Neural cell (in vitro differentiated cells): ENCODE measurements around the gene RILP. TPM values are rescaled to one million over a fixed set of nuclear protein-coding genes. Genes with fewer than 3 reads are reported as not detected.

Experiments used
- H2AFZ ChIP-seq: fragments of 200-600, 300-800 bp; sonication (generic), shearing (Covaris generic); 2 replicates; pipeline ENCODE4 v1.6.0; 2014; ENCODE audit warnings: low read depth, mild to moderate bottlenecking, antibody characterized with exemption, low read length, moderate library complexity
- H3F3A ChIP-seq: fragments of 200-600 bp; shearing (Covaris generic); 2 replicates; pipeline ENCODE4 v1.6.1; 2016; ENCODE audit warnings: mild to moderate bottlenecking, moderate library complexity, mixed read lengths, antibody characterized with exemption, low read length; ENCODE audit not compliant: insufficient read depth, poor library complexity, severe bottlenecking
- H3K27ac ChIP-seq: fragments of 200-600, 300-800 bp; sonication (generic), shearing (Covaris generic); 2 replicates; pipeline ENCODE4 v1.5.1; 2014; ENCODE audit warnings: mild to moderate bottlenecking, low read length, moderate library complexity
- H3K27me3 ChIP-seq: fragments of 300-800, 200-600 bp; sonication (generic), shearing (Covaris generic); 2 replicates; pipeline ENCODE4 v1.6.0; 2014; ENCODE audit warnings: mild to moderate bottlenecking, low read depth, low read length, moderate library complexity; ENCODE audit not compliant: insufficient read depth
- H3K36me3 ChIP-seq: fragments of 300-800, 200-600 bp; sonication (generic), shearing (Covaris generic); 2 replicates; pipeline ENCODE4 v1.5.1; 2014; ENCODE audit warnings: mild to moderate bottlenecking, antibody characterized with exemption, low read length, moderate library complexity; ENCODE audit not compliant: insufficient read depth
- H3K4me2 ChIP-seq: fragments of 300-800, 200-600 bp; sonication (generic), shearing (Covaris generic); 2 replicates; pipeline ENCODE4 v1.6.0; 2014; ENCODE audit warnings: mild to moderate bottlenecking, low read length
- H3K4me3 ChIP-seq: fragments of 300-800, 200-600 bp; sonication (generic), shearing (Covaris generic); 2 replicates; pipeline ENCODE4 v1.5.1; 2014; ENCODE audit warnings: mild to moderate bottlenecking, low read length, moderate library complexity
- H3K79me2 ChIP-seq: fragments of 200-600 bp; shearing (Covaris generic); replicated peaks from 2 replicates; pipeline ENCODE4 v1.6.0; 2014; ENCODE audit warnings: mild to moderate bottlenecking, low read length, moderate library complexity; ENCODE audit not compliant: insufficient read depth
- H3K9ac ChIP-seq: fragments of 300-800, 200-600 bp; sonication (generic), shearing (Covaris generic); 2 replicates; pipeline ENCODE4 v1.6.1; 2016; ENCODE audit warnings: mild to moderate bottlenecking, low read length, mixed read lengths
- H3K9me2 ChIP-seq: fragments of 200-600 bp; shearing (Covaris generic); 2 replicates; pipeline ENCODE4 v1.6.1; 2016; ENCODE audit warnings: mild to moderate bottlenecking, low read length, mixed read lengths; ENCODE audit not compliant: insufficient read depth
- H3K9me3 ChIP-seq: fragments of 200-600, 300-800 bp; sonication (generic), shearing (Covaris generic); 2 replicates; pipeline ENCODE4 v1.6.1; 2016; ENCODE audit warnings: mild to moderate bottlenecking, mixed run types, low read length, moderate library complexity, mixed read lengths
- H4K20me1 ChIP-seq: fragments of 200-600 bp; shearing (Covaris generic); 2 replicates; pipeline ENCODE4 v1.6.1; 2016; ENCODE audit warnings: mild to moderate bottlenecking, mixed run types; ENCODE audit not compliant: insufficient read depth
- CTCF ChIP-seq: fragments of 450-650 bp; IDR thresholded peaks from 2 replicates; pipeline ENCODE4 v1.5.1; 2014; ENCODE audit warnings: antibody characterized with exemption, mild to moderate bottlenecking, moderate library complexity; ENCODE audit not compliant: poor library complexity, severe bottlenecking
- EP300 ChIP-seq: fragments of 450-650 bp; conservative IDR thresholded peaks from 2 replicates; pipeline ENCODE4 v1.6.1; 2014; ENCODE audit warnings: antibody characterized with exemption, mild to moderate bottlenecking, moderate library complexity; ENCODE audit not compliant: poor library complexity, severe bottlenecking
- EZH2 ChIP-seq: fragments of 200-600, 300-800 bp; shearing (Covaris generic), sonication (generic); IDR thresholded peaks from 2 replicates; pipeline ENCODE4 v1.6.1; 2014; ENCODE audit warnings: antibody characterized with exemption, low read length, borderline replicate concordance, mild to moderate bottlenecking; ENCODE audit not compliant: insufficient read depth, poor library complexity, severe bottlenecking
- MXI1 ChIP-seq: fragments of 450-650 bp; conservative IDR thresholded peaks from 2 replicates; pipeline ENCODE4 v1.6.1; 2014; ENCODE audit warnings: antibody characterized with exemption, mild to moderate bottlenecking; ENCODE audit not compliant: poor library complexity, severe bottlenecking
- POLR2AphosphoS5 ChIP-seq: IDR thresholded peaks from 2 replicates; pipeline ENCODE4 v1.6.1; 2012
- RAD21 ChIP-seq: fragments of 450-650 bp; conservative IDR thresholded peaks from 2 replicates; pipeline ENCODE4 v1.6.1; 2014; ENCODE audit warnings: antibody characterized with exemption, mild to moderate bottlenecking, moderate library complexity
- REST ChIP-seq: IDR thresholded peaks from 2 replicates; pipeline ENCODE4 v1.6.1; 2012; ENCODE audit warnings: borderline replicate concordance
- SMC3 ChIP-seq: fragments of 450-650 bp; conservative IDR thresholded peaks from 2 replicates; pipeline ENCODE4 v1.6.1; 2014; ENCODE audit warnings: antibody characterized with exemption, mild to moderate bottlenecking, moderate library complexity; ENCODE audit not compliant: poor library complexity
- TAF1 ChIP-seq: IDR thresholded peaks from 2 replicates; pipeline ENCODE4 v1.6.1; 2012; ENCODE audit warnings: low read depth
- polyA plus RNA-seq: library from polyadenylated mRNA; depleted of rRNA; stranded (reverse); fragments of >200 nt; gene quantifications from 2 replicates; pipeline ENCODE4 v1.2.3, GENCODE V29; 2014

The RILP gene
- polyA plus RNA-seq, 1 donor from 2014 or later: 7.5 TPM

GRCh38 chr17:1627982-1628855 lies 21.4 kb downstream of the RILP start, which contains the start of gene SLC43A2:
TSS of gene SLC43A2 (minus strand) at chr17:1628834. CDS start at chr17:1627874, 960 bp downstream.
- Histone ChIP-seq H3K27ac (peak within 1 kb of the TSS; percentile 99), H3K9me2 (no peaks in the 10 kb centered on the region), H2AFZ (peak within 1 kb of the TSS; percentile 69), H3K27me3 (no peaks in the 10 kb centered on the region), H3K9ac (peak within 1 kb of the TSS; percentile 99), H3F3A (no peaks in the 10 kb centered on the region), H3K36me3 (peaks cover 14% of the 10 kb centered on the region), H3K79me2 (peaks cover 43% of the 10 kb centered on the region), H3K4me3 (peak within 1 kb of the TSS; percentile 96), H3K9me3 (no peaks in the 10 kb centered on the region), H3K4me2 (peak within 1 kb of the TSS; percentile 94), H4K20me1 (no peaks in the 10 kb centered on the region)
- TF ChIP-seq EZH2 (no peak), MXI1 (peak; percentile 98), EP300 (no peak), RAD21 (no peak), POLR2AphosphoS5 (peak; percentile 42), TAF1 (peak; percentile 53), SMC3 (no peak), CTCF (no peak), REST (peak; percentile 15)

GRCh38 chr17:1627182-1627981 lies 22.3 kb downstream of the RILP start:
- H3K9ac ChIP-seq: peak overlapping the region; percentile 99

More at GRCh38 chr17:1627182-1627981, 22.3 kb downstream of the RILP start:
- Histone ChIP-seq H4K20me1 (no peaks in the 10 kb centered on the region), H3F3A (no peaks in the 10 kb centered on the region), H3K4me2 (peak overlapping the region; percentile 94), H2AFZ (no peak overlapping the region), H3K27ac (peak overlapping the region; percentile 99), H3K9me3 (no peaks in the 10 kb centered on the region), H3K36me3 (peaks cover 14% of the 10 kb centered on the region), H3K4me3 (peak overlapping the region; percentile 96), H3K9me2 (no peaks in the 10 kb centered on the region), H3K27me3 (no peaks in the 10 kb centered on the region), H3K79me2 (peaks cover 43% of the 10 kb centered on the region)
- TF ChIP-seq EP300 (no peak), RAD21 (no peak), TAF1 (no peak), POLR2AphosphoS5 (no peak), MXI1 (no peak)
